Nephron (organoid): ENCODE measurements around the gene S100A9.

Experiments used
- H3K27ac Mint-ChIP-seq, 3 experiments: 2 replicates each; pipeline ENCODE4 v1.8.0; 2020; ENCODE audit warnings: mixed read lengths in 3 of 3, mild to moderate bottlenecking in 2 of 3, moderate library complexity in 1 of 3
- H3K27me3 Mint-ChIP-seq: 2 replicates; pipeline ENCODE4 v1.8.0; 2021; ENCODE audit warnings: low read depth, mild to moderate bottlenecking, moderate library complexity, mixed read lengths
- H3K36me3 Mint-ChIP-seq: 2 replicates; pipeline ENCODE4 v1.8.0; 2020; ENCODE audit warnings: low read depth, mixed read lengths
- H3K4me1 Mint-ChIP-seq: 2 replicates; pipeline ENCODE4 v1.8.0; 2020; ENCODE audit warnings: mixed read lengths
- H3K4me3 Mint-ChIP-seq, 3 experiments: 2 replicates each; pipeline ENCODE4 v1.8.0; 2020; ENCODE audit warnings: mild to moderate bottlenecking in 3 of 3, mixed read lengths in 3 of 3, moderate library complexity in 2 of 3
- H3K9me3 Mint-ChIP-seq: 2 replicates; pipeline ENCODE4 v1.8.0; 2020; ENCODE audit warnings: mixed read lengths
- CTCF ChIP-seq, 3 experiments: fragments of 200-600 bp; sonication (generic); IDR thresholded peaks; one replicate each; pipeline ENCODE4 v1.5.0; 2021; ENCODE audit warnings: antibody characterized with exemption in 3 of 3; ENCODE audit not compliant: unreplicated experiment in 3 of 3

S100A9 gene

DNA sequence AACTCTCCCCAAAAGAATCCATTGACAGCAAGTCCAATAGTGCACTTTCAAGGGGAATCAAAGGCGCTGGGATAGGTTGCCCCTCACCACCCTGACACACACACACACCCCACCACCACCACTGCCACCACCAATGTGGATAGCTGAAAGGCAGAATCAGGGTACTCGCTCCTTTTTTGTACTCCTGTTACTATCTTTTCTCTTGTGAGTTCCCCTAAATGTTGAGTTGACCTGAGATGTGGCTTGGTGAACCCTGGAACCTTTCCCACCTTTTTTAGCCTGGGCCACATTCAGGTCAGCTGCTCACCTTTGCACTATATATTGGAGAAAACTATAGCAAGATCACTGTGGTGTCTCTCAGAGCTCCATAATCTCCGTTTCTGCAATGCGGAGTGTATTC, 29.3 kb downstream of the S100A9 start:
- H3K27ac Mint-ChIP-seq, result no peak overlapping the region
- H3K27me3 Mint-ChIP-seq, result peaks cover 22% of the 10 kb centered on the region
- no peaks in the 10 kb centered on the region for H3K36me3 Mint-ChIP-seq
- TF ChIP-seq CTCF (IDR thresholded peaks at IDR 0.05; ENCODE audit: unreplicated experiment in 3 of 3), result no peak
- peaks cover 9% of the 10 kb centered on the region for H3K9me3 Mint-ChIP-seq
- H3K4me1 Mint-ChIP-seq, result no peaks in the 10 kb centered on the region
- H3K4me3 Mint-ChIP-seq, result no peak overlapping the region

GRCh38 chr1:153387785-153388184, 30.1 kb downstream of the S100A9 start:
- H3K9me3 Mint-ChIP-seq, result peaks cover 3% of the 10 kb centered on the region
- no peak for TF ChIP-seq CTCF (IDR thresholded peaks at IDR 0.05; ENCODE audit: unreplicated experiment in 3 of 3)
- no peaks in the 10 kb centered on the region for H3K36me3 Mint-ChIP-seq
- H3K4me1 Mint-ChIP-seq, result no peaks in the 10 kb centered on the region
- H3K27me3 Mint-ChIP-seq, result peaks cover 30% of the 10 kb centered on the region
- H3K4me3 Mint-ChIP-seq, result no peak overlapping the region
- no peak overlapping the region for H3K27ac Mint-ChIP-seq

DNA sequence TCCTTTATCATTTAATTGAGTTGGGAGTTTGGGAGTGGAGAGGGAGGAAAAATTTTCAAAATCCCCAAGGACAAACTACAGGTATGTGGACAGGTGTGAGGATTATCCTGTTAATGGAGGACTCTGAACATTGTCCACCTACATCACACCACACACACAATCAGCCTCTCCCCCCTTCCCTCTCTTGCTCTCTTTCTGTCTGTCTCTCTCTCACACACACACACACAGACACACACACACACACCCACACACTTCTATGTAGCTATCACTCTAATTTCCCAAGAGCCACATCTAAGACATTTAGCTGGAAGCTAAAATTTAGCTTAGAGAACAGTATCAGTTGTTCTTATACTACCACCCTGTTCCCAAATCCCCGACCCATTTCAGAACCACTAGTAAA, 31.7 kb downstream of the S100A9 start:
- no peaks in the 10 kb centered on the region for H3K36me3 Mint-ChIP-seq
- H3K9me3 Mint-ChIP-seq, result no peaks in the 10 kb centered on the region
- H3K27ac Mint-ChIP-seq, result no peak overlapping the region
- no peaks in the 10 kb centered on the region for H3K4me1 Mint-ChIP-seq
- peaks cover 38% of the 10 kb centered on the region for H3K27me3 Mint-ChIP-seq
- H3K4me3 Mint-ChIP-seq, result no peak overlapping the region
- TF ChIP-seq CTCF (IDR thresholded peaks at IDR 0.05; ENCODE audit: unreplicated experiment in 3 of 3), result no peak

GRCh38 chr1:153389973-153390879, 32.6 kb downstream of the S100A9 start:
- no peaks in the 10 kb centered on the region for H3K9me3 Mint-ChIP-seq
- H3K36me3 Mint-ChIP-seq, result no peaks in the 10 kb centered on the region
- no peak for TF ChIP-seq CTCF (IDR thresholded peaks at IDR 0.05; ENCODE audit: unreplicated experiment in 3 of 3)
- H3K4me3 Mint-ChIP-seq, result no peak overlapping the region
- H3K27me3 Mint-ChIP-seq, result peaks cover 40% of the 10 kb centered on the region
- H3K27ac Mint-ChIP-seq, result no peak overlapping the region
- H3K4me1 Mint-ChIP-seq, result no peaks in the 10 kb centered on the region

DNA sequence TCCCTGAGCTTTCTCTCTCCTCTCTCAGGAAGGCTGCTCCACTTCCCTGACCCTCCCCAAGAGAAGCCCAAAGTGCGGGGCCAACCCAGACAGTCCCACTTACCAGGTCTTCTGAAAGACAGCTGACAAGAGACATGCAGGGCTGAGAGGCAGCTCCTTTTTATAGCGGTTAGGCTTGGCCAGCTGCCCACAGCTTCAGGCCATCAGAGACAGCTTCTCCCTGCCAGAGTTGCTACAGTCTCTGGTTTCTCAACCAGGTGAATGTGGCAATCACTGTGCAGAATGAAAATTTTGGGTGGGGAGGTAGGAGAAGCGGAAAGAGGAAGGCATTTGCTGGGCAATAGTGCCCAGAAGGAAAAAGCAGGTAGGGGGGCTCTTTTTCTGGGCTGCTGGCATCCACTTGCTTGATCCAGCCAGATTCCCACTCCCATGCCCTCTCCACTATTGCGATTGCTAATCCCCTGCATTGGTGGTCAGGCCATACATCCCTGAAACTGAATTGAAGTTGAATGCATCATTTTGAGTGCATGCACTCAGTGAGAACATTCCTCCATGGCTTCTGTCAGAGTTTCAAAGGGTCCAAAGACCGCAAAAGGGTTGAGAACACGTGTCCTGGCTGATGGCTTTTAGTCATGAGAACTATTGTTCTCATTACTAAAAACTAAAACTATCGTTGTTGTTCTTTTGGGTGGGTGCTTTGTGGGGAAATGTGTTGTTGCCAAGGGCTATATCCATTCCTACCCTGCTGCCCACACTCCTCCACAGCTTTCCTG, 33.5 kb downstream of the S100A9 start, which contains the start of gene S100A8:
S100A8 (minus strand) TSS at position 136 of the 773 bp plus-strand sequence. CDS start 538 bp downstream, outside the sequence.
- H3K27me3 Mint-ChIP-seq, result peaks cover 47% of the 10 kb centered on the region
- H3K4me1 Mint-ChIP-seq, result no peaks in the 10 kb centered on the region
- TF ChIP-seq CTCF (IDR thresholded peaks at IDR 0.05; ENCODE audit: unreplicated experiment in 3 of 3), result no peak
- H3K36me3 Mint-ChIP-seq, result no peaks in the 10 kb centered on the region
- H3K4me3 Mint-ChIP-seq, result no peak within 1 kb of the TSS
- H3K27ac Mint-ChIP-seq, result no peak within 1 kb of the TSS
- no peaks in the 10 kb centered on the region for H3K9me3 Mint-ChIP-seq
